GM03348 (cell line): ENCODE data around the gene PROM2.

Experiments
- DNase-seq: peaks from one replicate; pipeline ENCODE4 v3.0.0; 2012; ENCODE audit warnings: low spot score

The PROM2 gene

DNA sequence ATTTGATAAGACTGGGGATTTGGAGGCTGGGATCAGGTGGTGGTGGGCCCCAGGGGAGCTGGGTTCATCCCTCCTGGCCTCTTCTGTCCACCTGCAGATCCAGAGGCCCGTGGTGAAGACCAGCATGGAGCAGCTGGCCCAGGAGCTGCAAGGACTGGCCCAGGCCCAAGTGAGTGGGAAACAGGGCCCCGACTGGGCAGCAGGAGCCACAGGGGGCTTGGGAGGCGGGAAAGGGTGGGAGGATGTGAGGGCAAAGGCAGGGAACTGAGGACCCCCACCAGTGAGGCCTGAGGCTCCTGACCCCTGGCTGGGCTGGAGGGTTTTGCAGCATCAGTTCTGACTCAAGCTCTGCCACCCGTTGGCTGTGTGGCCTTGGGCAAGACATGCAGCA is 11.3 kb downstream of the PROM2 start:
- no peak for DNase-seq

DNA sequence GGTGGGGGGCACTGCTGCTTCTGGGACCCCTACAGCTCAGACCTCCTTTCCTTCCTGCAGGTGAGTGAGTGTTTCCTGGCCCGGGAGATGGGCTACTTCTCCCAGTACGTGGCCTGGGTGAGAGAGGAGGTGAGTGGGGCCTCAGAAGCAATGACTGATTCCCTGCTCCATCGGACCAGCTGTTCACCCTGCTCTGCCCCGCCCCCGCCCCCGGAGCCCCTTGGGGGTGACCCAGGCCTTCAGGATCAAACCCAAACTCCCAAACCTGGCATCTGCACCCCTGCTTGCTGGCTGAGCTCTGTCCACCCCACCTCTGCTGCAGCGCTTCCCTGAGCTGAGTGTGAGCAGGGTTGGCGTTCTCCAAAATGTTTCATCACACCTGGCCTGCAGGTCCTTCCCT is 13.1 kb downstream of the PROM2 start:
- no peak for DNase-seq

DNA sequence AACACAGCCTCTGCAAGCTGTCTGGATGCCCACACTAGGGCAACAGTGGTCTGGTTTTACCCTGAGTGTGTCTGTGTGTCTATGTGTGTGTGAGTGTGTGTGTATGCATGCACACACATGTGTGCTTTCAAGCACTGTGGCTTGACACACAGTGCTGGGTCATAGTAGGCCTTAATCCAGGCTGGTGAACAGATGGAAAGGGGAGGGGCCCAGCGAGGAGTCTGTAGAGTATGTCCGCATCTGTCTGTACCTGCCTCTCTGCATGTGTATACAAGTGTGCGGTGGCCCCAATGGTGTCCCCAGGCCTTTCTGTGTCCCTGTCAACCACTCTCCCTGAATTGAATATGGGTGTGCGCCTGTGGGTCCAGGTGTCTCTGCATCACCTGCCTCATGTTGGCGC is 13.6 kb downstream of the PROM2 start:
- DNase-seq, result no peak

DNA sequence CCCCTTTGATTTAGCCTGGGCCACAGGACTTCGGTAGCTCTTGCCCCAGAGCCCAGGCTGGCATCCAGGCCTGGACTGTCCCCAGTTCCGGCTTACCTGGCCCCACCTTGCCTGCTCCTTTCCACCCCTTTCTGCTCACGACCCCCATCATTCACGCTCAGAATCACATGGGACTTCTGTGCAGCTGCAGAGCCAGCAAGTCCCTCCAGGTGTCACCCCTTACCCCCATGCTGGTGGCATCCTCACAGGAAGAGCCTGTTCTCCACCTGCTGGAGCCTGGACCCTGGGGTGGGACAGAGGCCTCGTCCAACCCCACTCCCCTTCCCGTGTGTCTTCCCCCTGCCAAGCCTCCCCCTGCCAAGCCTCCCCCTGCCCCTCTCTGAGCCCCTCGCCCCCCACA is 15.0 kb downstream of the PROM2 start:
- DNase-seq, result no peak

DNA sequence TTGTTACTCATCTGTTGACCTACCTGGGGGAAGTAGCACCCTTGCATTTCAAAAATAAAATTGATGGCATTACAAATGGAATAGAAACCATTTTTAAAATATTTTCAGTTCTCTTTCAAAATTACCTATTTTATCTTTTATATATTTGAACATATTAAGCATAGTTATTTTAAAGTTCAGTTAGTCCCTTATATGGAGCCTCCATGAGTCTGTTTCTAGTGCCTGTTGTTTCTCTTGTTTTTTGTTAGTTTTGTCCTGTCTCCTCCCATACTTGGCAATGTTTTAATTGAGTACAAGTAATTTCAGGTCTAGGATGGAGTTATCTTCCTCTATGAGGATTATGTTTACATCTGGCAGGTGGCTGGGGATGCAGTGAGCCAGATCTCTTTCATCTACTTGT is 17.0 kb downstream of the PROM2 start:
- no peak for DNase-seq

DNA sequence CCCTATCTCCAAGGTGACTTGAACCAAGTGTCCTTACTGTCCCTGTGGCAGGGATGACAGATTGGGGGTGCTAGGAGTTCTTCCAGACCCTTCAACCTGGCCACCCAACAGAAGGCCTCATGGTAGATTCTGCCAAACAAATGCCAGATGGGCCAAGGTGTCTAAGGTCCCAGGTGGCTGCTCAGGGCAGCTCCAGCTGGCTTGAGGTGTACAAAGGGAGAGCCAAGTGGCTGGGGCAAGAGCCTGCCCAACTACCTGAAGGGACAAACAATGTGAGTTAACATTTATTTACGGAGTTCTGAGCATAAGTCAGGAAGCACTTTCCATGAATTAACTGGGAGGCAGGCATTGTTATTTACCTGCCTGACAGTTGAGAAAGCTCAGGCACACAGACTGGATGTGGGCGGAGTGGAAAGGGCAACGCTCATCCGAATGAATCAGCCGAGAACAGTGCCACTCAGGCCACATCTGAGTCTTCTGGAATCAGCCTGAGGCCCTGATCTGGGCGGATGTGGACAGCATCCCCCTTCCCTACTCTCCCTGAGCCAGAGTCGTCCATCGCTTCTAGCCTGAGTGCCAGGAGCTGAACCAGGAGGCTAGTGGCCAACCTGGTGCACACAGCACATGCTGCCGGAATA is 18.5 kb downstream of the PROM2 start:
- DNase-seq, result no peak

DNA sequence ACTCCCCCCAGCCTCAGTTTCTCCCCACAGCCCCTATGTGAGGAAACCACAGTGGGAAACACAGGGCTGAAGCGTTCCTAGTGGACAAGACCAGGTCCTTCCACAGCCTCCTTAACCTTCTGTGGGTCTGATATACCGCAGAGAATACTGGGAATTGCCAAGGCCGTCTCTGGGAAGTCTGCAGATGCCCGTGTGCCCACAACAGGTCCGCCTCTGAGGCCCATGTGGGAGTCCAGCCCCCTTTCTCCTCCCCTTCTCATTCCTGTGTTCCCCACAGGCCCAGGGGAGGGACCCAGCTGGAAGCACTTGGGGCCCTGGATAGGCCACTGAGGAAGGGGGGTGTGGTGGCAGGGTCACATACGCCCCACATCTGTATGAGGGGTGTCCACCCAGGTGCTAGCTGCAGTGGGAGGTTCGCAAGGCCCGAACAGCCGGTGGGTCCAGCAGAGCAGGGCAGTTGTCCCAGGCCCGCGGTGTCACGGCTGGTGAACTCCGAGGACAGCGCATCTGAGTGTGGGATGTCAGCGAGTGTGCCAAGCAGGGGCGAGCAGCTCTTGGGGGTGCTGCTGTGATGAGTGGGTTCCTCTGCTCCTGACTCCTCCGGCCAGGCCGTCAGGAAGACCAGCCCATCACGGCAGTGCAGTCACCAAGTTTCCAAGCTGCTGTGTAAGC is 20.5 kb downstream of the PROM2 start:
- DNase-seq, result no peak

DNA sequence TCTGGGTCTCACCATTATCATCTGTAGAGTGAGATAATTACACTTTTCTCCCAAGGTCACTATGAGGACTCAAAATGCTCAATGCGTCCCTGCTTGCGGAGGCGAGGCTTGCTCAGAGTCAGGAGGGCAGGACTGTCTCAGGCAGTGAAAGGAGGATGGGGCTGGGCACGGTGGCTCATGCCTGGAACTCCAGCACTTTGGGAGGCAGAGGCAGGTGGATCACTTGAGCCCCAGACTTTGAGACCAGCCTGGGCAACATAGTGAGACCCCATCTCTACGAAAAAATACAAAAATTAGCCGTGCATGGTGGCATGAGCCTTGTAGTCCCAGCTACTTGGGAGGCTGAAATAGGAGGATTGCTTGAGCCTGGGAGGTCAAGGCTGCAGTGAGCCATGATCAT is 21.1 kb downstream of the PROM2 start:
- no peak for DNase-seq

DNA sequence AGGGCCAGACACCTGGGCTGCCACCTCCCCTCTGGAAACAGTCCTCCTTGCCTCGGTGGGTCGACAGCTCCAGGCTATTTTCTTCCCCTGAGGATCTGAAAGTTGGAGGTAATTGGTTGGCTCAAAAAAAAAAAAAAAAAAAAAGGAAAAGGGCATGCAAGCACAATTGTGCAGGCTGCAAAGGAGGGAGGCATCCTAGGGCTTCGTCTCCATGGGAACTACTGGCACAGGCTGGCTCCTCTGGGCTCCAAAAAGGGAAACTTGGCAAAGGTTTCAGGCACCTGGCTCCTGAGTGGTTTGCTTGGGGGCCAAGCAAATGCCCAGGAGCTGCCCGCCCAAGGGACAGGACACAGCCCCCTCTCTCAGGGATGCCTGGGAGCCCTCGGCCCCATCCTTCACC is 21.8 kb downstream of the PROM2 start:
- no peak for DNase-seq

DNA sequence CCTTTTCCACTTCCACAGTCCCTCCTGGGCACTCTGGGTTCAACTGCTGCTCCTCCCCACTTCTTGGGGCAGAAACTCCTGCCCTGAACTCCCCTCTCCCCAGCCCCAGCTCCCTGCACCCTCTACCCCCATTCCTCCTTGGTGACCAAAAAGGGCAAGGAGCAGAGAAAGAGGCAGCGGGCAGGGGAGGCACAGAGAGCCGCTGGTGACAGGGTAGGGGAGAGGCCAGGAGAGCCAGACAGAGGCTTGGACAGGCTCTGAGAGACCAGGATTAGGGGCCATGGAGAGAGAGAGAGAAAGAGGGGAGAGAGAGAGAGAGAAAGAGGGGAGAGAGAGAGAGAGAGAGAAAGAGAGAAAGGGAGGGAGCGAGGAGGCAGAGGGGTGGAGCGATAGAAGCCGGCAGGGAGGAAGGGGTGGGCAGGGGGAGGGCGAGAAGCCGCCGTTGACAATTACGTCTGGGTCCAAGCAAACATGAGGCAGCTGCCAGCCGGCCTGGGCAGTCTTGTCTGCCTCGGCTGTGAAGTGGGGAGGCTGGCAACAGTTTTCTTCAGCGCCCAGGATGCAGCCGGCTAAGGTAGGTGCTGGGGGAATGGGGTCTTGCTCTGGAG is 22.7 kb downstream of the PROM2 start, which contains the start of gene KCNIP3:
KCNIP3 (plus strand) TSS at position 468 of the 608 bp plus-strand sequence; CDS start at position 560, 92 bp downstream.
- DNase-seq, result no peak

DNA sequence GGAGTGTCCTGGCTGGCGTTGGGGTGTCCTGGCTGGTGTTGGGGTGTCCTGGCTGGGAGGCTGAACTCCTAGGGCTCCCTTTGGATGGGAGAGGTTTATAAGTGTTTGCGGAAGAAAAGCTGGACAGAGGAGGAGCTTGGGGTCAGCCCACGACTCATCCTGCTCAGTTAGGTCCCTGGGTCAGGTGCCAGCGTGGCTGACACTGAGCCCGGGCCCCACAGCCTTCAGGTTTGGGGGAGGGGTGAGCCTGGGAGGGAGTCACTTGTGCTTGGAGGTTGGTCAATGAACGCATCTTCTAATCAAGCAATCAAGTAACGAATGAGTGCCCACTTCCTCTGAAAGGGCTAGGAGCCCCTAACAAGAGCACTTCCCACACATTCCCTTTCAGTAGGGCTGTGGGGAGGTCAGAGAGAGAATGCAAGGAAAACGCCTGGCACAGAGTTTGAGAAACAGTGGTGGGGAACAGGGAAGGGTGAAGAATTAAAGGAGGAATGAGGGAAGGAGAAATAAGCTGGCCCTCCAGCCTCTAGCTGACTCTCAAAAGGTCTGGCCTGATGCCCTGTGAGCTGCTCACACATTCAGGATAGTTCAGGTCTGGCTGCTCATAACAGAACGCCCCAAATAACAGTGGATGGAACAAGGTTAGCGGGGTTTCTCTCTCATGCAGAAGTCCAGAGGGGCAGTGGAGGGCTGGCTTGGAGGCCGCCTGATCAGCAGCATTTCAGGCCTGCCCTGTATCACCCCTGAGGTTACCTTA is 23.6 kb downstream of the PROM2 start:
- no peak for DNase-seq

DNA sequence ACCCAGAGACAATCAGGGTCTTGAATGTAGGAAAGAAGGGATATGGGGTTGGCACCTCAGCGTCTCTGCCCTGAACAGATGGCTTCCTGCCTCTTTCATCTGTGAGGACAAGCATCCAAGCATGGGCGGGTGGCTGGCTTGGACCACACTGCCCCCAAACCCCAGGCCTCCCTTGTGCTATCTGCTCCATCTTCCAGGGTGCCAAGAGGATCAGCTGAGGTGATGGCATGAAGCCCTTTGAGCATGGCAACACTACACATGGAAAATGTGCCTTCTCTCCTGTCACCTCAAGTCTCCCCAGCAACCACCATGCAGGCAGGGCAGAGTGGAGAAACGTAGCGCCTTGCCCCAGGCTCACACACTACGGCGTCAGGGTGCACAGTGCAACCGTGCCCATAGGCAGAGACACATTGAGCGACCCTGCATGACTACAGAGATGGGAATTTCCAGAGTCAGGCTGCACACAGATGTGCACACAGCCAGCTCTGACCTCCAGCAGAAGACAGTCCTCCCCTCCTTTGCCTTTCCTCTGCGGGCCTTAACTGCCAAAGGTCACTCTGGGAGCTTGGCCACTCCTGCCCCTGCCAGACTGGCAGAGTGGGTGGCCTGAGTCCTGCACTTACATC is 24.4 kb downstream of the PROM2 start:
- no peak for DNase-seq

DNA sequence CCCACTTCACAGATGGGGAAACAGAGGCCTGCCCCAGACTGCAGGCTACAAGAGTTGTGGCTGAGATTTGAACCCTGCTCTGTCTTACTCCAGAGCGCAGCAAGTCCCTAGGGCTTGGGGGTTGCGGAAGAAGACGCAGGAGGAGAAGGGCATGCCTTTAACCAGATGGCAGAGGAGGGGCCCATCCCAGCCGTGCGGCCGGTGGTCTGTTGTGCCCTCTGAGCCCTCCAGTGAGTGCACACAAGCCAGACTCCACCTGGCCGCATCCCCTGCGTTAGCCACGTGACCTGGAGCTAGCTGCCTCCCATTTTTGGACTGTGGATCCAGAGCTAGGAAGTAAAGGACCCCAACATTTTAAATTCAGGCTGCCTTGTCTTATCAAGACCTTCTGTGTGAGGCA is 25.7 kb downstream of the PROM2 start:
- DNase-seq, result no peak

DNA sequence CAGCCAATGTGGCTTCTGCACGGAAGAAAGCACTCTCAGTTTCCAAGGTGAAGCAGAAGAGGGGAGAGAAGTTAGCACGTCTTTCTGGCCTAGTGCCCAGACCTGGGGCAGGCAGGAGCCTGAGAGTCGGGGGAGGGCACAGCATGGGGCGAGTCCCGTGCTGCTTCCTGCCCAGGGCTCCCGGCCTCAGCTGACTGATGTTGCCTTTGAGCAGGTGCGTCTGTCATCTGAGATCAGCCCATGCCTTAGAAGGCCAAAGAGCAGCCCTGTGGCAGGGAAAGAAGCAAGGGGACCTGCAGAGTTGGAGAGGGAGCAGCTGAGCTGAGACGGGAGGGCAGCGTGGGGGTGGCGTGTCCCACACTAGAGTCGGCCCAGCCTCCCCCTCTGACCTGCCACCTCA is 26.2 kb downstream of the PROM2 start:
- DNase-seq, result no peak

DNA sequence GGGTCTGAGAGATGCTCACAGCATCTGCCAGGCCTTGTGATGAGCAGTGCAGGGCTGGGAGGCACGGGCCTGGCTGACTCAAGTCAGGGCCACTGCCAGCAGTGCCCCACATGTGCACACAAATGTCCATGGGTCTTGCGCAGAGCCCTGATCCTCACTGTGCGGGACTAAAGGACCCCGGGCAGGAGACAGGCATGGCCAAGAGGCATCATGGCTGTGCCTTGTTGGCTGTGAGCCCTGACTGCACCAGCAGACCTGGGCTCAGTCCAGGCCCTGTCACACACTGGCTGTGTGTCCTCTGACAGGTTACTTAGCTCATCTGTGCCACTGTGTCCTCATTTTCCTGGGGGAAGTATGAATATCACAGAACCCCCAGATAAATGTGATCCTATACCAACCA is 26.9 kb downstream of the PROM2 start:
- DNase-seq, result no peak

DNA sequence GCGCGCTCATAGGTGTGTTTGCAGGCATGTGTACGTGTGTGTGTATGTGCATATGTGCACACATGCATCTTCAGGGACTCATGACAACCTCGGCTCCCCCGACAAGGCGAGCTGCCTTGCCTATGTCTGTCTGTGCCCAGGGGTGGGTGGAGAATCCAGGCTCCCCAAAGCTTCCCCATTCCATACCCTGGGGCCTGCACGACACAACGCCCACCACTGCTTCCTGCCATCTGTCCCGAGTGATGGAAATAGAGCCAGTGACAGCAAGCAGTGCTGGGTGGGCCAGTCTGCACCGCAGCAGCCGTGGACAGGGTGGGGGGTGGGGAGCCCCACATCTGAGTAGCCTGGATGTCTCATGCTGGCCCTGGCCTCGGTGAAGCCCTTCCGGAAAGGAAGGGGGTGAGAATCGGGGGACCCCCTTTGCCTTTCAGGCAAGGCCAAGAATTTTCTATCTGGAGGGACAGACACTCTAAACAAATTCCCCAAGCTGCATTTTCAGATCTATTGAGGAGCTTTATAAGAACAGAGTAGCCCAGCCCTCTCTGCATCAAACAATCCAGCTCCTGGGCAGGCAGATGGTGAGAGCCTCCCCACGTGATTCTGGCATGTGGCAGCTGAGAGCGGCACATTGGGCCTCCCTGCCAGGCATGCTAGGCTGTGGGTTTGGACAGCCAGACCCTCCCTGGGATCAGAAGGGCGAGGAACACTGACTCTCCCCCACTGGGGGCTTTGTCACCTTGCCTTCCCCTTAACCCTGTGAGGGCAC is 27.8 kb downstream of the PROM2 start:
- DNase-seq, result no peak

DNA sequence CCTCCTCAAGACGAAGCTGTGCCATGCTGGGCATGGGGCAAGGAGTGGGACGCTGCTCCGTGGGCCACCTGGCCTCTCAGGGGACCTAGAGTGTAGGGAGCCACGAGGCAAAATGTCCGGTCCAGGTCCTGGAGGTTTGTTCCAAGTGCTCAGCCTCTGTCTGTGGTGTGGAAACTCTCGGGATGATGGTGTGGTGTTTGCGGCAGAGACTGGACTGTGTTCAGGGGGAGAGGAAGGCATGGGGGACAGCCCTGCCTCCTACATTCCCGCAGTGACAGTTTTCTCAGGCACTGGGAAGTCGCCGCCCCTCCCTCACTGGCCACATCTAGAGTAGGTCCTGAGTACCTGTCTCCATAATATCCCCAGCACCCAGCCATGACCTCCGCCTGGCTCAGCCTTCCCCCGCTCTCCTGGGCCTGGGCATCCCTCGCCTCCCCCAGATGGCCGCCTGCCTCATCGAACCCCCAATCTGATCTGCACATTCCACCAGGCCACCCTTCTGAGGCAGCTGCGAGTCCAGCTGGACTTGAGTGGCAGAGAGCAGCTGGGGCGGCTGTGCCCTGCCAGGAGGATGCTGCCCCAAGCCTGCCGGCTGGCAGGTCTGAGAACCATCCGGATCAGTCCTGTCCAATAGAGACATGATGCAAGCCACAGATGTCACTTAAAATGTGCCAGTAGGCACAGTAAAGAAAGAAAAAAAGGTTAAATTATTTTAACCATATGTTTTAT is 29.1 kb downstream of the PROM2 start:
- no peak for DNase-seq

DNA sequence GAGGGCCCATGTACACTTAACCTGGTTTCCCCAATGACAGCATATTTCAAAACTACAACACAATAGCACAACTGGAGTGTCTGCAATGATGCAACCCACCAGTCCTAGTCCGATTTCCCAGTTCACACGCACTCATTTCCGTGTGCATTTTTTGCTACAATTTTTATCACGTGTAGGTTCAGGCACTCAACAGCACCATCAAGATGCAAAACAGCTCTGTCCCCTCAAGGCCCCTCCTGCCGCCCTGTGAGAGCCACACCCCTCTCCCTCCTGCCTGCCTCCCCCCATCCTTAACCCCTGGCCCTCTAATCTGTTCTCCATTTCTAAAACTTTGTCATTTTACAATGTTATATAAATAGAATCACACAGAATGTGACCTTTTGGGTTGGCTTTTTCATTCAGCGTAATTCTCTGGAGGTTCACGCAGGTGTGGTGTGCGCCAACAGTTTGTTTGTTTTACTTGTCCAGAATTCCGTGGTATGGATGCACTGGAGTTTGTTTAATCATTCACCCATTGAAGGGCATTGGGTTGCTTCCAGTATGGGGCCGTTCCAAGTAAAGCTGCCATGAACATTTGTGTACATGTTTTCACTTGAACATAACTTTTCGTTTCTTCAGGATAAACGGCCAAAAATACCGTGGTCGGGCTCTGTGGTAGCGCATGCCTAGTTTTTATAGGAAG is 31.3 kb downstream of the PROM2 start:
- DNase-seq, result no peak

DNA sequence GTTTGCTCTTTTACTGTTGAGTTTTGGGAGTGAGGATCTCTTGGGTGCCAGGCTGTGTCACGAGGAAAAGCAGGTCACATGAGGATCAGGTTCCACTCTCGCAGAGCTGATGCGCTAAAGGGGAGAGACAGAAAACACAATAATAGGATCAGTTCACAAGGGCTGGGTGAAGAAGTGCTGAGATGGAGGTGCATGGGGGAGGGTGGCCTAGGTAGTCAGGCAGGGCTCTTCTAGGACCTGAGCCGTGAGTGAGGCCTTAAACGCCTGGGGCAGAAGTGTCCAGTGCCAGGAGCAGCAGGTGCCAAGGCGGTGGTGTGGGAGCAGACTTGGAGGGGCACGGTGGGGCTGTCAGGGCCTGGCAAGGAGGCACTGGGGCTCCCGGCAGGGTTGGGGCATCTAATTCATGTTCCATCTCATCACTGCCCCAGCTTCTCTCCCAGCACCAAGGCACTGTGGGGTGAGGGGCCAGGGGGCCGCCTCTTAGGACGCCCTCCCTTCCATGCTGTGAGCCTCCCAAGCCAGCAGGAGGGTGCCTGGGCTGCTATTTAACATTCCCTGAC is 32.2 kb downstream of the PROM2 start:
- no peak for DNase-seq

DNA sequence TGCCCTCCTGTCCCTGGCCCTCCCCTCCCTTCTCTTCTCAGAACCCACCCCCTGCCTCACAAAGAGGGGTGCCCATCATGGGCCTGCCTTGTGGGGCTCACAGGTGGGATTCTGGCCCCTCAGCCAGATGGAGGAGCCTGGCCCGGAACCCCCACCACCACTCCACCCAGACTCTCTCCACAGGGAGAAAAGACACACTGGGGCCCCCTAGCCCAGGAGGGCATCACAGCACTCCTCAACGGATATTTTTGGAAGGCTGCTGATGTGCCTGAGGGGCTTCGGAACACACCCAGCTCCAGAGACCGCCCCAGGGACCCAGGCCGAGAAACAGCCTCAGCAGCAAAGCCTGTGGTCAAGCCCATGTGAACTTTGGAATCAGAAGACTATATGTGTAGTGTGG is 32.8 kb downstream of the PROM2 start:
- no peak for DNase-seq
